Measurements from ENCODE around the gene HIP1.
A peak's percentile ranks its signal among the peaks of the same experiment; 100 is the strongest.
"Not testable (repeated sequence)": the region's sequence is repeated elsewhere in the genome, so short reads cannot be mapped to it uniquely, and the experiment has no call there.

HIP1 gene

GRCh38 chr7:75536491-75536890 is 202.2 kb downstream of the HIP1 start:
- POLR2A ChIA-PET (ENCODE audit: low non-redundant PET), result no interaction called here
- H3K27ac ChIP-seq, result no peak overlapping the region
- CTCF ChIA-PET, result interaction anchor here (0.6 kb wide), 1 partner anchor 39 kb away, joined by 4 read pairs; no protein-coding TSS in a partner anchor
- TF ChIP-seq CTCF (conservative IDR thresholded peaks at IDR 0.05; ENCODE audit: low read depth), result no peak
- DNase-seq (ENCODE audit: low spot score), result no peak

GRCh38 chr7:75534727-75535307 is 203.9 kb downstream of the HIP1 start:
- DNase-seq (ENCODE audit: low spot score), result no peak
- peak overlapping the region; percentile 14; the same call in 1 of the 2 replicates for H3K27ac ChIP-seq
- CTCF ChIA-PET, result no interaction called here

GRCh38 chr7:75533926-75534325 is 204.8 kb downstream of the HIP1 start:
- CTCF ChIA-PET, result no interaction called here
- POLR2A ChIA-PET (ENCODE audit: low non-redundant PET), result no interaction called here

More at GRCh38 chr7:75534727-75535307, 203.9 kb downstream of the HIP1 start:
- POLR2A ChIA-PET (ENCODE audit: low non-redundant PET), result no interaction called here
- TF ChIP-seq CTCF (conservative IDR thresholded peaks at IDR 0.05; ENCODE audit: low read depth), result no peak

GRCh38 chr7:75532639-75533038 is 206.1 kb downstream of the HIP1 start:
- DNase-seq (ENCODE audit: low spot score), result no peak
- ChIA-PET CTCF (no interaction called here), POLR2A (ENCODE audit: low non-redundant PET) (no interaction called here)
- TF ChIP-seq CTCF (conservative IDR thresholded peaks at IDR 0.05; ENCODE audit: low read depth), result no peak
- H3K27ac ChIP-seq, result no peak overlapping the region

More at GRCh38 chr7:75533926-75534325, 204.8 kb downstream of the HIP1 start:
- H3K27ac ChIP-seq, result no peak overlapping the region
- no peak for DNase-seq (ENCODE audit: low spot score)
- no peak for TF ChIP-seq CTCF (conservative IDR thresholded peaks at IDR 0.05; ENCODE audit: low read depth)

- peak; percentile 49 for DNase-seq (ENCODE audit: low spot score)
- TF ChIP-seq CTCF (conservative IDR thresholded peaks at IDR 0.05; ENCODE audit: low read depth), result no peak
- ChIA-PET POLR2A (ENCODE audit: low non-redundant PET) (interaction anchor here (0.6 to 0.7 kb wide), 2 partner anchors 13 to 861 kb away, joined by 3 to 6 read pairs; no protein-coding TSS in a partner anchor), CTCF (no interaction called here)
- H3K27ac ChIP-seq, result peak overlapping the region; percentile 1
Observed at GRCh38 chr7:75531359-75531821, 207.4 kb downstream of the HIP1 start.

- peak overlapping the region; percentile 85 for H3K27ac ChIP-seq
- POLR2A ChIA-PET (ENCODE audit: low non-redundant PET); CTCF ChIA-PET; DNase-seq (ENCODE audit: low spot score): not testable (repeated sequence)
Observed at GRCh38 chr7:75527224-75527722, 211.5 kb downstream of the HIP1 start.

GRCh38 chr7:75521727-75522126 is 217.0 kb downstream of the HIP1 start:
- H3K27ac ChIP-seq; DNase-seq (ENCODE audit: low spot score); POLR2A ChIA-PET (ENCODE audit: low non-redundant PET); CTCF ChIA-PET: not testable (repeated sequence)

- H3K27ac ChIP-seq; DNase-seq (ENCODE audit: low spot score); POLR2A ChIA-PET (ENCODE audit: low non-redundant PET); CTCF ChIA-PET: not testable (repeated sequence)
Observed at GRCh38 chr7:75518842-75519241, 219.9 kb downstream of the HIP1 start.

- CTCF ChIA-PET; DNase-seq (ENCODE audit: low spot score); H3K27ac ChIP-seq; POLR2A ChIA-PET (ENCODE audit: low non-redundant PET): not testable (repeated sequence)
Observed at GRCh38 chr7:75509033-75509432, 229.7 kb downstream of the HIP1 start.

- CTCF ChIA-PET; DNase-seq (ENCODE audit: low spot score); H3K27ac ChIP-seq; POLR2A ChIA-PET (ENCODE audit: low non-redundant PET): not testable (repeated sequence)
Observed at GRCh38 chr7:75492020-75492419, 246.7 kb downstream of the HIP1 start, which contains the start of gene SPDYE5. TSS of gene SPDYE5 (plus strand) at chr7:75492320. CDS start at chr7:75494048, 1,728 bp downstream.

GRCh38 chr7:75485979-75486643 is 252.6 kb downstream of the HIP1 start, which contains the start of gene POM121C:
TSS of gene POM121C (minus strand) at chr7:75486299. CDS start at chr7:75441496, 44,803 bp downstream.
- DNase-seq (ENCODE audit: low spot score), result peak; percentile 74
- H3K27ac ChIP-seq, result peak within 1 kb of the TSS; percentile 82
- POLR2A ChIA-PET (ENCODE audit: low non-redundant PET); CTCF ChIA-PET: not testable (repeated sequence)

All from RWPE1 (cell line).